Ishikawa (cell line): ENCODE results near the gene PLA1A.

Experiments
- CEBPB ChIP-seq: IDR thresholded peaks from 2 replicates; pipeline ENCODE4 v1.6.1; 2012
- CREB1 ChIP-seq: IDR thresholded peaks from 2 replicates; pipeline ENCODE4 v1.6.1; 2012; ENCODE audit warnings: low read depth
- EGR1 ChIP-seq: IDR thresholded peaks from 2 replicates; pipeline ENCODE4 v1.6.1; 2012
- EP300 ChIP-seq: IDR thresholded peaks from 2 replicates; pipeline ENCODE4 v1.6.1; 2012; ENCODE audit warnings: borderline replicate concordance
- FOXM1 ChIP-seq: IDR thresholded peaks from 2 replicates; pipeline ENCODE4 v1.6.1; 2012; ENCODE audit warnings: low read depth, borderline replicate concordance
- NFIC ChIP-seq: IDR thresholded peaks from 2 replicates; pipeline ENCODE4 v1.6.1; 2012
- RAD21 ChIP-seq: IDR thresholded peaks from 2 replicates; pipeline ENCODE4 v1.6.1; 2012; ENCODE audit warnings: low read depth
- REST ChIP-seq: IDR thresholded peaks from 2 replicates; pipeline ENCODE4 v1.6.1; 2012; ENCODE audit warnings: low read depth, mild to moderate bottlenecking
- TAF1 ChIP-seq: IDR thresholded peaks from 2 replicates; pipeline ENCODE4 v1.6.1; 2012; ENCODE audit warnings: low read depth, mild to moderate bottlenecking
- TEAD4 ChIP-seq: IDR thresholded peaks from 2 replicates; pipeline ENCODE4 v1.6.1; 2012
- YY1 ChIP-seq: IDR thresholded peaks from 2 replicates; pipeline ENCODE4 v1.6.1; 2012; ENCODE audit warnings: low read depth
- ZBTB7A ChIP-seq: IDR thresholded peaks from 2 replicates; pipeline ENCODE4 v1.6.1; 2012; ENCODE audit warnings: low read depth
- TF ChIP-seq, protein P1 (sequence below): IDR thresholded peaks from 2 replicates; pipeline ENCODE4 v1.6.1; 2012
- TF ChIP-seq, protein P2 (sequence below): IDR thresholded peaks from 2 replicates; pipeline ENCODE4 v1.6.1; 2012

GRCh38 chr3:119626196-119626595 lies 28.5 kb downstream of the PLA1A start:
- no peak for TF ChIP-seq EP300
- TF ChIP-seq EGR1, result no peak
- TF ChIP-seq REST, result no peak
- TF ChIP-seq RAD21, result no peak
- TF ChIP-seq, protein P1, sequence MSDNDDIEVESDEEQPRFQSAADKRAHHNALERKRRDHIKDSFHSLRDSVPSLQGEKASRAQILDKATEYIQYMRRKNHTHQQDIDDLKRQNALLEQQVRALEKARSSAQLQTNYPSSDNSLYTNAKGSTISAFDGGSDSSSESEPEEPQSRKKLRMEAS, result no peak
- no peak for TF ChIP-seq TAF1
- no peak for TF ChIP-seq CEBPB
- TF ChIP-seq YY1, result no peak
- TF ChIP-seq FOXM1, result no peak
- no peak for TF ChIP-seq ZBTB7A
- no peak for TF ChIP-seq TEAD4
- no peak for TF ChIP-seq CREB1
- TF ChIP-seq, protein P2, sequence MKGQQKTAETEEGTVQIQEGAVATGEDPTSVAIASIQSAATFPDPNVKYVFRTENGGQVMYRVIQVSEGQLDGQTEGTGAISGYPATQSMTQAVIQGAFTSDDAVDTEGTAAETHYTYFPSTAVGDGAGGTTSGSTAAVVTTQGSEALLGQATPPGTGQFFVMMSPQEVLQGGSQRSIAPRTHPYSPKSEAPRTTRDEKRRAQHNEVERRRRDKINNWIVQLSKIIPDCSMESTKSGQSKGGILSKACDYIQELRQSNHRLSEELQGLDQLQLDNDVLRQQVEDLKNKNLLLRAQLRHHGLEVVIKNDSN, result no peak
- no peak for TF ChIP-seq NFIC
